ENCODE measurements around the gene RIPOR2. TPM values are rescaled to one million over a fixed set of nuclear protein-coding genes. Genes with fewer than 3 reads are reported as not detected.

RIPOR2 gene
- total RNA-seq, 1 donor from 2014 or later = 1.1 TPM

DNA sequence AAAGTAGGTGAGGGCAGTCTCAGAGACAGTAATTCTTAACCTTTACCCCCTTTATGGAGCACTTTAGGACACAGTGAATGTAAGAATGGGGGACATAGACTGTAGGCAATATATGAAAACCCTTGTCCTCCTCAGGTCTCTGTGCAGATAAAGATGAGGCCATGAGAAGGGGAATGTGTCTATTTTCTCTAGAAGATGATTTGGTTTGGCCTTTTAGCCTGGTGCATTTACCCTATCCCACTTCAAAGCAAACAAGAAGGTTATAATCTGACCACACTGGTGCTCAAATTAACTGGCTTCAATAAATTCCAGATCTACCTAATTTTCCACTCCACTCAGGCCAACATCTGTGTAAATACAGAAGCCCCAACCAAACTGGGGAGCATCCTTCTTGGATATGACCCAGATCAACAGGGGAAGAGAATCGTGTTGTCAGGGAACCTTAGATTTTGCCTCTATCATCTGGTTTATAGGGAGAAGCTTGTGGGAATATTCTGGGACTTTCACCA, 42.4 kb downstream of the RIPOR2 start:
- DNase-seq (ENCODE audit: low spot score) = no peak
- H3K27me3 Mint-ChIP-seq (ENCODE audit: unreplicated experiment) = no peaks in the 10 kb centered on the region
- H3K27ac Mint-ChIP-seq (ENCODE audit: unreplicated experiment) = no peak overlapping the region
- H3K4me1 Mint-ChIP-seq (ENCODE audit: unreplicated experiment) = no peaks in the 10 kb centered on the region
- no peaks in the 10 kb centered on the region for H3K9me3 Mint-ChIP-seq (ENCODE audit: unreplicated experiment)
- H3K4me3 Mint-ChIP-seq (ENCODE audit: unreplicated experiment) = no peak overlapping the region
- TF ChIP-seq, protein P1, sequence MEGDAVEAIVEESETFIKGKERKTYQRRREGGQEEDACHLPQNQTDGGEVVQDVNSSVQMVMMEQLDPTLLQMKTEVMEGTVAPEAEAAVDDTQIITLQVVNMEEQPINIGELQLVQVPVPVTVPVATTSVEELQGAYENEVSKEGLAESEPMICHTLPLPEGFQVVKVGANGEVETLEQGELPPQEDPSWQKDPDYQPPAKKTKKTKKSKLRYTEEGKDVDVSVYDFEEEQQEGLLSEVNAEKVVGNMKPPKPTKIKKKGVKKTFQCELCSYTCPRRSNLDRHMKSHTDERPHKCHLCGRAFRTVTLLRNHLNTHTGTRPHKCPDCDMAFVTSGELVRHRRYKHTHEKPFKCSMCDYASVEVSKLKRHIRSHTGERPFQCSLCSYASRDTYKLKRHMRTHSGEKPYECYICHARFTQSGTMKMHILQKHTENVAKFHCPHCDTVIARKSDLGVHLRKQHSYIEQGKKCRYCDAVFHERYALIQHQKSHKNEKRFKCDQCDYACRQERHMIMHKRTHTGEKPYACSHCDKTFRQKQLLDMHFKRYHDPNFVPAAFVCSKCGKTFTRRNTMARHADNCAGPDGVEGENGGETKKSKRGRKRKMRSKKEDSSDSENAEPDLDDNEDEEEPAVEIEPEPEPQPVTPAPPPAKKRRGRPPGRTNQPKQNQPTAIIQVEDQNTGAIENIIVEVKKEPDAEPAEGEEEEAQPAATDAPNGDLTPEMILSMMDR (IDR thresholded peaks at IDR 0.05; ENCODE audit: unreplicated experiment) = no peak
- no peaks in the 10 kb centered on the region for H3K36me3 Mint-ChIP-seq (ENCODE audit: low read depth, unreplicated experiment)

DNA sequence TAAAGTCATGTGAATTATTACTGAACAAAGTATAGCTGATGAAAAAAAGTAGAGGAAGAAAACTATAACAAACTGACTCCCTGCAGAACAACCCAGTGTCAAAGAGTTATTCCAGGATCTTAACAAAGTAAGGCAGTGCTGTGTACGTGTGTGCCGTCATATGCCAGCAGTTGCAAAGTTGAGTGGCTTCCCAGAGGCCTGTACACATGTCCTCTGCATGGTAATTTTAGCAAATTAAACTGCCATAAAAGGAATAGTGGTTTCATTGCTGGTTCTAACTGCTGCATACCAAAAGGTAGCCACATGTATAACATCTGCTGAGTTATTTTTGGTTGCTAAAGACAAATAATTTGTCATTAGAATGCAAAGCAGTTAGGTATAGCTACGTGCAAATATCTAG, 44.8 kb downstream of the RIPOR2 start:
- no peaks in the 10 kb centered on the region for H3K4me1 Mint-ChIP-seq (ENCODE audit: unreplicated experiment)
- H3K27me3 Mint-ChIP-seq (ENCODE audit: unreplicated experiment) = no peaks in the 10 kb centered on the region
- no peaks in the 10 kb centered on the region for H3K36me3 Mint-ChIP-seq (ENCODE audit: low read depth, unreplicated experiment)
- no peaks in the 10 kb centered on the region for H3K9me3 Mint-ChIP-seq (ENCODE audit: unreplicated experiment)
- TF ChIP-seq, protein P1 (IDR thresholded peaks at IDR 0.05; ENCODE audit: unreplicated experiment) = no peak
- DNase-seq (ENCODE audit: low spot score) = no peak
- H3K4me3 Mint-ChIP-seq (ENCODE audit: unreplicated experiment) = no peak overlapping the region
- H3K27ac Mint-ChIP-seq (ENCODE audit: unreplicated experiment) = no peak overlapping the region

DNA sequence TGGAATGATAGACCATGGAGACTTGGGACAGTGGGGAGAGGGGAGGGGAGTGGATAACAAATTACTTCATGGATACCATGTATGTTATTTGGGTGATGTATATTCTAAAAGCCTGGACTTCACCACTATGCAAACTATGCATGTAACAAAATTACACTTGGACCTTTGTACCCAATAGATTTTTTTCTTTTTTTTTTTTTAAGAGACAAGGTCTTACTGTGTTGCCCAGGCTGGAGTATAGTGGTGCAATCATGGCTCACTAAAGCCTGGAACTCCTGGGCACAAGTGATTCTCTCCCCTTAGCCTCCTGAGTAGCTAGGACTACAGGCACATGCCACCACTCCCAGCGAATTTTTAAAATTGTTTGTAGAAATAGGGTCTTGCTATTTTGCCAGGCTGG, 45.3 kb downstream of the RIPOR2 start:
- H3K27ac Mint-ChIP-seq (ENCODE audit: unreplicated experiment) = no peak overlapping the region

DNA sequence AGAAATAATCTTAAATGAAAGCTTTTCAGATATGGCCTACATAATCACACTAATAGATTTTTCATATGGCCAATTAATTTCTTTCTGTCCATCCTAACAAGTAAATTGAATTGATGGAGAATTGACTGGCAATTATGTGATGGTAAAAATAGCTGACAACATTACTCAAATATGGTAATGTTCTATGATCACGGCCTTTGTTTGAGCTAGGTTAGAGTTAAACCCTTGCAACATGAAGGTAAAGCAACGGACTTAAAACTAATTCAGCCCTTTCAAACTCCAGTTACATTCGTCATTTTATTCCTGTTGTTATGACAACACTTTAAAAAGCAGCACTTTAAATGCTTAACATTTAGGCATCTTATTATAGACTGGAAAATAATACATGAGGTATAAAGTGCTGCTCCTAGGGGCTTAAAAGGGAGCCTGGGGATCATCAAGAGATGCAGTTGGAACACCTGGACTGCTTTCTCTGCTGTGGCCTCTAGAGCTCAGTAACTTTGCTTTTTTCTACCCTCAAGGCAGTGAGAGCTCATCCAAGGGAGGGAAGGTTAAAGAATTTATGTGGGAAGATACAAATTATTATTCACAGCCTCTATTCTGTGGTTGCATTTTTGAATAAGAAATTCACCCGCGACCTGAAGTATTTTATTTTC, 46.9 kb downstream of the RIPOR2 start:
- no peak for DNase-seq (ENCODE audit: low spot score)
- TF ChIP-seq, protein P1 (IDR thresholded peaks at IDR 0.05; ENCODE audit: unreplicated experiment) = no peak
- H3K36me3 Mint-ChIP-seq (ENCODE audit: low read depth, unreplicated experiment) = no peaks in the 10 kb centered on the region
- no peak overlapping the region for H3K27ac Mint-ChIP-seq (ENCODE audit: unreplicated experiment)
- no peak overlapping the region for H3K4me3 Mint-ChIP-seq (ENCODE audit: unreplicated experiment)
- no peaks in the 10 kb centered on the region for H3K9me3 Mint-ChIP-seq (ENCODE audit: unreplicated experiment)
- H3K4me1 Mint-ChIP-seq (ENCODE audit: unreplicated experiment) = no peaks in the 10 kb centered on the region
- H3K27me3 Mint-ChIP-seq (ENCODE audit: unreplicated experiment) = no peaks in the 10 kb centered on the region

More for the DNA sequence above, 45.3 kb downstream of the RIPOR2 start:
- Mint-ChIP-seq H3K36me3 (ENCODE audit: low read depth, unreplicated experiment) (no peaks in the 10 kb centered on the region), H3K4me3 (ENCODE audit: unreplicated experiment) (no peak overlapping the region), H3K27me3 (ENCODE audit: unreplicated experiment) (no peaks in the 10 kb centered on the region), H3K9me3 (ENCODE audit: unreplicated experiment) (no peaks in the 10 kb centered on the region), H3K4me1 (ENCODE audit: unreplicated experiment) (no peaks in the 10 kb centered on the region)
- TF ChIP-seq, protein P1 (IDR thresholded peaks at IDR 0.05; ENCODE audit: unreplicated experiment) = no peak
- DNase-seq (ENCODE audit: low spot score) = no peak

DNA sequence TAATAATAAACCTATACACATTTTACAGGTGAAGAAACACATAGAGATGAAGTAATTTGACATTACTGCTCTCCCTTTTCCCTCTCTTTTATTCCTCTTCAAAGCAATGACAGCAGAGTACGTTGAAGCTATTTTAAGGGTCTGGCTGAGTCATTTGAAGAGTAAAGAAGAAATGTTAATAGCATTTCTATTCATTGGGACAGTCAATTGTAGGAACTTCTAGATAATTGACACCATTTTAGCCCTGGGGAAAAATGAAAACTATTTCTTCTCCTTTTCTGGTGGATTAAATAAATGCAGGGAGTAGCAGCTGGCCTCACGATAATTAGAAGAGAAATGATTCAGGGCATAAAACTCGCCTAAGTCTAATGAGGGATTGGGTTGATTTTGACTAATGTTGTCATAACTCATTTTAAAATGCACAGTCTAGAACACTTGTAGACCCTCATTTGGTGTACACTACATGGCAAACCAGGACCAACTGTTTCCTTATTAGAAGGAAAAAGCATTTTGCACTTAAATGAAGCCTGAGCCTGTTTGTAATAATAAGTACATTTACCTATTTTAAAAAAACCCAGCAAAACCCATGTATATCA, 48.1 kb downstream of the RIPOR2 start:
- H3K4me1 Mint-ChIP-seq (ENCODE audit: unreplicated experiment) = no peaks in the 10 kb centered on the region
- H3K4me3 Mint-ChIP-seq (ENCODE audit: unreplicated experiment) = no peak overlapping the region
- no peaks in the 10 kb centered on the region for H3K27me3 Mint-ChIP-seq (ENCODE audit: unreplicated experiment)
- TF ChIP-seq, protein P1 (IDR thresholded peaks at IDR 0.05; ENCODE audit: unreplicated experiment) = no peak
- H3K27ac Mint-ChIP-seq (ENCODE audit: unreplicated experiment) = no peak overlapping the region
- no peaks in the 10 kb centered on the region for H3K36me3 Mint-ChIP-seq (ENCODE audit: low read depth, unreplicated experiment)
- H3K9me3 Mint-ChIP-seq (ENCODE audit: unreplicated experiment) = no peaks in the 10 kb centered on the region
- DNase-seq (ENCODE audit: low spot score) = no peak
